HG03135 (cell line): ENCODE measurements around the gene ARSJ.

Experiments
- ATAC-seq: cut with Tn5 transposase; IDR thresholded peaks from one replicate; pipeline ENCODE4 v1.9.1; 2021; ENCODE audit warnings: mild to moderate bottlenecking, moderate library complexity; ENCODE audit not compliant: unreplicated experiment

The ARSJ gene

GRCh38 chr4:113905301-113905700 lies 74.1 kb downstream of the ARSJ start:
- ATAC-seq = no peak

GRCh38 chr4:113904877-113905276 lies 74.6 kb downstream of the ARSJ start:
- no peak for ATAC-seq

- ATAC-seq = no peak
These were observed 77.3 kb downstream of the ARSJ start for GRCh38 chr4:113901994-113902787.

- peak; percentile 96 for ATAC-seq
These were observed 80.0 kb downstream of the ARSJ start for GRCh38 chr4:113899271-113900070.

GRCh38 chr4:113893546-113893945 lies 85.9 kb downstream of the ARSJ start:
- ATAC-seq = no peak

DNA sequence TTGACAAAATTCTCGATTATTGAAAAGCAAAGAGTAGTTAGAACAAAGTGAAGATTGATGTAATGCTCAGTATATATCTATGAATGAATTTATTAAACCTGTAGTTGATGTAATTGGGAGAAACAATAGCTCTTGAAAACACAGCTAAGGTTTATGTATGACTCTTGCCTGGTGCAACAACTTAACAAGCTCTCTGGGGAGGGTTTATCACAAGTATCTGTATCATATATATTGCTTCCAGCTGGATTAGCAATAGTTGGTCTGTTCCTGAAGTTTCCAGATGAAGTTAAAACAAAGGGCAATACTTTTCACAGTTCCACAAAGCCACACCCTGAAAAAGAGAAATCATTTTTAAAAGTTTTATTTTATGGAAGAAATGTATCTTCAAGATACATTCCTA lies 91.4 kb downstream of the ARSJ start:
- no peak for ATAC-seq

GRCh38 chr4:113885291-113885690 lies 94.2 kb downstream of the ARSJ start:
- ATAC-seq = no peak

GRCh38 chr4:113884655-113885054 lies 94.8 kb downstream of the ARSJ start:
- ATAC-seq = no peak

DNA sequence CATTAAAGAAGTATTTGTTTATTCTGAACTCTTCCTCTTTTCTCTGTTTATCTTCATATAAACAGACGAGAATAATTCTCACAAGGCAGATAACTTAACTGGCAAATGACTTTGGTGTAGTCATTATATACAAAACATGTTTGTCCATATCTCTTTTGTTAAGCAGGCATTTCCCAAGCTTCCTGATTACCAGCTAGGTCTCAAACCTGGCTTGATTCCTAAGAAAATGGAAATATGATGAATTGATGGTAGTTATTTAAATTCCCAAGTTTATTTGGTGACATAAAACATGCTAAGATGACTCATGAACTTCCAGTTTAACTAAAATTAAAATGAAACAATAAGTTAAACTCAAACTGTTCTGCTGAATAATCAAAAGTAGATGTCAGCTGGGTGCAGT lies 96.8 kb downstream of the ARSJ start:
- ATAC-seq = no peak

GRCh38 chr4:113881256-113881655 lies 98.2 kb downstream of the ARSJ start:
- ATAC-seq = no peak

DNA sequence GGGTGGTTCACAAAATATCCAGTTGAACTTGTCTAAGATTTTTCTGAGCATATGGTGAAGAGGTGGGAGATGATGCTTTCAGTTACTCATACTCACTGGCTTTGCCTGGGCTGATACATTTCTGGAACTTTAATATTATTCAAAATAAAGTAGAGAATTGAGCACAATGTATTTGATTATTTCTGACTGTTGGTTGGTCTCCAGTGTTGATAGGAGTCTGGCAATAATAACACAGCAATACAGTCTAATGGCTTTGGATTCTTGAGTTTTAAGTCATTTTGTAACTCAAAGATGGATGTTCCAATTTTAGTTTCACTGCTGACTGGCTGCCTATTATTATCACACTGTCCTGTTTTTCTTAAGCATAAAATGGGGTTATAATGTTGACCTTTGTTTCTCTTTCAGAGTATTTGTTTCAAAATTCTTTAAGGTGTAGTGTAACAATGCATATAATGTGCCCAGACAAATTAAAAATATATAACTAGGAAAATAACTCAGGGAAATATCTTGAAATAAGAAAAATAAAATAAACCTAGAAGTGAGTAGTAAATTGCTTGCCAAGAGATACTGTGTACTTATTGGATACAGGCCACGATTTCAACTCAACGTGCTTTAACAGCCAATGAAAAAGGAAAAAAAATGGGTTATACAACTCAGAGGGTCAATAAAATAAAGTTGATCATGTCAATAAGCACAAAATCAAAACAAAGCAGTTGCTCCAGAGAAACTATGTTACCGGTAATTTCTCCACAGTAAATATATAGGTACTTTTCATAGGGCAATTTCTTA lies 99.0 kb downstream of the ARSJ start:
- ATAC-seq = no peak

GRCh38 chr4:113878668-113879067 lies 100.8 kb downstream of the ARSJ start:
- ATAC-seq = no peak

GRCh38 chr4:113874480-113874879 lies 105.0 kb downstream of the ARSJ start:
- ATAC-seq = no peak

GRCh38 chr4:113873508-113873907 lies 105.9 kb downstream of the ARSJ start:
- ATAC-seq = no peak

GRCh38 chr4:113872426-113873260 lies 106.8 kb downstream of the ARSJ start:
- no peak for ATAC-seq

DNA sequence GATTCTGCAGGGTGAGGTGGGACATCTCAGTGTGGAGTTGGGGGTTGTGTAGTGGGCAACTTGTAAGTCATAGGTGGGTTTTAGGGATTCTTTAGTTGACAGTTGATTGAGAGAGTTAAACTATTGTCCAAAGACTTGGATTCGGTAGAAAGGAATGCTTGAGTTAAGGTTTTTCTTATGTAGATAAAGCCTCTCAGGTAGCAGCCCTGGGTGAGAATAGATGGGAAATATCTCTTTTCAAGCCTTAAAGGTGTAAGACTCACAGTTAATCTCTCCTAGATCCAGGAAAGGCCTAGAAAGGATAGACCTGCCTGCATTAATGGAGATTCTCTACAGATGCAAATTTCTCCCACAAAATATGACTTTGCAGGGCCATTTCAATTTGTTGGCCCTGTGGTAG lies 108.4 kb downstream of the ARSJ start:
- no peak for ATAC-seq

- peak; percentile 97 for ATAC-seq
These were observed 109.6 kb downstream of the ARSJ start for GRCh38 chr4:113869743-113870375.

DNA sequence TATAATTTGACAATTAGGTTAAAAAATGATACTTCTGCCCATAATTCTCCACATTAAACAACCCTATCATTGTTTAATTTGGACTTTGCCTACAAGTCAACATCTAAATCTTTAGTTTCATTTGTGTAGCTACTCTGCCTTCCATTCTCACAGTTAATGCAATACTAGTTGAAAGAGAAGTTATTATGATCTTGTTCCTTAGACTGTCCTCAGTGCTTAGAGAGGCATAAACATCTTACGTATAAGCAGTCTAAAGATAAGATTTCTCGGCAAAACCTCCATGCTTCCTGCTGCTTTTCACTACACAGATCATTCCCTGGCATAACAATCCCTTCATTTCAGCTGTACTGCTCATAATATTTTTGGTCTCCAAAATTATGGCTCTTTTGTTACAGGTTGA lies 112.8 kb downstream of the ARSJ start:
- no peak for ATAC-seq

GRCh38 chr4:113858924-113859323 lies 120.5 kb downstream of the ARSJ start:
- ATAC-seq = no peak

GRCh38 chr4:113851816-113852215 lies 127.6 kb downstream of the ARSJ start:
- ATAC-seq = no peak
